Metanephros (tissue), 2 donors: ENCODE measurements around the gene FMN1. TPM values are rescaled to one million over a fixed set of nuclear protein-coding genes. Genes with fewer than 3 reads are reported as not detected.

Experiments used
- small RNA-seq: library from RNA; depleted of rRNA; stranded (forward); fragments of <200 nt; gene quantifications from one replicate; pipeline ENCODE3, GENCODE V24; 2014; ENCODE audit warnings: low replicate concordance
- total RNA-seq: library from RNA; depleted of rRNA; stranded (reverse); fragments of >200 nt; gene quantifications from one replicate; pipeline ENCODE4 v1.2.3, GENCODE V29; 2014

The FMN1 gene
- total RNA-seq: 19.6 TPM

DNA sequence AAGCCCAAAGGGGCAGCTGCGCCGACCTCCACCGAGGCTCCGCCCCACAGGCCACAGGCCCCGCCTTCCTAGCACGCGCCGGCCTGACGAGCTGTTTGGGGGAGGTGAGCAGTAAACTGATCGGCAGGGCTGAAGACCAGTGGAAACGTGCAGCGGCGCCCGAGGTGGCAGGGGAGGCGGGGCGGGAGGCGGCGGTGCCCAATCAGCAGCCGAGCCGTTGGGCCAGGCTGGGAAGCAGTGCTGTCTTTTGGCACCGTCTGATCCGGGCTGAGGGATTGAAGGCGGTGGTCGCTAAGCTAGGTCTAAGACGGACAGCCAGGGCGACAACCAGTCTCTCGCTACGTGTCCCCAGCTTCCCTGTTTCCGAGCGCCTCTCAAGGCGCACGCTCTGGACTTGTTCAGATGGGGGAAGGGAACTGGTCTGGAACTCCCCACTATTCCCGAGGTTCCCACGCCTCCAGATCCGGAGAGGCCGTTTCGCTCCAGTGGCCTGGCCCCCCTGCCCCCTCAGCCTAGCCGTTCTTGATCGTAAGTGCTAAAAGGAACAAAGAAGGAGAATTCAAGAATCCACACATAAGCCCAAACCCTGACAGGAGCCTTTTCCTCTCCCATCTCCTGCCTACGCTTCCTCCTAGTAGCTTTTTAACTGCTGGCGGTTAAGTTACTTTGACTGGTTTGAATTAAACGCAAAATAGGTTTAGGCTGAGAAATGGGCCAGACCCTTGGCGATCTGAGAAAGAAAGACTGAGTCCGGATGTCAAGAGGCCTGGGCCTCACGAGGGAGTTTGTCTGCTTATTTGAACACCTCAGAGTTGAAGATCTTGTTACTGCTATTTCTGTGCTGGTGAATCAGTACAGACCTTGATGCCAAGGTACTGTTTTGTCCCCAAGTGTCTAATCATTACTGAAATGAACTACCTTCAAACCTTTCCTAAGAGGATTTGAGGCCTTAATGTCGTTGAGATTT is at the start of gene FMN1:
TSS of gene FMN1 (minus strand) at position 11 of the 967 bp plus-strand sequence. CDS start 39,800 bp downstream, outside the sequence.

DNA sequence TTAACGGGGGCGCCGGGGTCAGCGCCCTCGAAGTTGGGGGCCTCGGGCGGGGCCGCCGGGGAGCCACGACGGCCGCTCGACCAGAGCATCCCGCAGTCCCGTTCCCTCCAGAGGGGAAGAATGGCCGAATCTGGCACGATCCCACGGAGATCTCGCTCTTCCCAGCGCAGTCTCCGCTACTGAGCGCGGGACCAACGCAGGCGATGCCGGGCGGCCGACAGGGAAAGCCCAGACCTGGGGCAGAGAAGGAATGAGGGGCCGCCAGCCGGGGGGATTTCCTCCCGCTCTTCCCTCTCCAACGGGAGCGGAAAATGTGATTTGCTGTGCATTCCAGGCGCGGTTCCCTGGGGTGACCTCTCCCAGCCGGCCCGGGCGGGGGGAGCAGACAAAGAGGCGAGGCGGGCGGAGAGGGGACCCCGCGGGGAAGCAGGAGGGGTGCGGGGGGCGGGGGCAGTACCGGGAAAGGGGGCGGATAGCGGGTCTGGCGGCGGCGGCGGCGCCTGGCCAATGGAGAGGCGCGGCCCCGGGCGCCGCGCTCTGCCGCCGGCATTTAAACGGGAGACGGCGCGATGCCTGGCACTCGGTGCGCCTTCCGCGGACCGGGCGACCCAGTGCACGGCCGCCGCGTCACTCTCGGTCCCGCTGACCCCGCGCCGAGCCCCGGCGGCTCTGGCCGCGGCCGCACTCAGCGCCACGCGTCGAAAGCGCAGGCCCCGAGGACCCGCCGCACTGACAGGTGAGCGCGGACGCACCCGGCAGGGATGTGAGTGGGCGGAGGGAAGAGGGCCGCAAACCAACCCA is 476.9 kb downstream of the FMN1 start, which contains the start of gene GREM1:
TSS of gene GREM1 (plus strand) at position 579 of the 801 bp plus-strand sequence. CDS start 12,687 bp downstream, outside the sequence.

Small RNA genes lying within 50 kb of the gene (small RNA-seq; reads per million reads assigned to genes)
- not detected for gene RF00591

Other genes with a start within 250 kb of the FMN1 start
- gene RYR3, start 116.3 kb upstream of the FMN1 start, total RNA-seq: 10.8 TPM